DMS114 treated with DMSO at 0.1 percent for 48 hours (cell line): ENCODE results near the gene TMEM269.

ENCODE experiments used
- DNase-seq: peaks from one replicate; lab custom pipeline; 2025; ENCODE audit not compliant: unreplicated experiment; lab: John Stamatoyannopoulos, UW

TMEM269 gene

GRCh38 chr1:42817976-42818375, 33.2 kb downstream of the TMEM269 start:
- no peak for DNase-seq

- DNase-seq, result no peak
Observed at GRCh38 chr1:42820813-42821212, 36.0 kb downstream of the TMEM269 start.

- no peak for DNase-seq
Observed at GRCh38 chr1:42821690-42822089, 36.9 kb downstream of the TMEM269 start.

- no peak for DNase-seq
Observed at GRCh38 chr1:42822800-42823392, 38.1 kb downstream of the TMEM269 start.

- DNase-seq, result no peak
Observed at GRCh38 chr1:42824481-42825035, 39.8 kb downstream of the TMEM269 start.

- DNase-seq, result no peak
Observed at GRCh38 chr1:42825036-42825851, 40.5 kb downstream of the TMEM269 start.

GRCh38 chr1:42830631-42831030, 45.8 kb downstream of the TMEM269 start:
- no peak for DNase-seq

GRCh38 chr1:42831273-42831672, 46.5 kb downstream of the TMEM269 start:
- DNase-seq, result no peak

- no peak for DNase-seq
Observed at GRCh38 chr1:42832641-42833240, 48.0 kb downstream of the TMEM269 start.

GRCh38 chr1:42833981-42834380, 49.2 kb downstream of the TMEM269 start:
- no peak for DNase-seq

GRCh38 chr1:42834803-42835202, 50.0 kb downstream of the TMEM269 start:
- no peak for DNase-seq

GRCh38 chr1:42835422-42835821, 50.6 kb downstream of the TMEM269 start:
- DNase-seq, result no peak

- DNase-seq, result no peak
Observed at GRCh38 chr1:42837709-42838108, 52.9 kb downstream of the TMEM269 start.

- no peak for DNase-seq
Observed at GRCh38 chr1:42838482-42839190, 53.8 kb downstream of the TMEM269 start.

GRCh38 chr1:42841010-42841409, 56.2 kb downstream of the TMEM269 start:
- no peak for DNase-seq

- no peak for DNase-seq
Observed at GRCh38 chr1:42841440-42842147, 56.8 kb downstream of the TMEM269 start.

GRCh38 chr1:42844592-42845140, 59.9 kb downstream of the TMEM269 start:
- no peak for DNase-seq

- no peak for DNase-seq
Observed at GRCh38 chr1:42845193-42845592, 60.4 kb downstream of the TMEM269 start.

- no peak for DNase-seq
Observed at GRCh38 chr1:42845866-42846256, 61.1 kb downstream of the TMEM269 start.
